ENCODE results near the gene HES6.

The HES6 gene

DNA sequence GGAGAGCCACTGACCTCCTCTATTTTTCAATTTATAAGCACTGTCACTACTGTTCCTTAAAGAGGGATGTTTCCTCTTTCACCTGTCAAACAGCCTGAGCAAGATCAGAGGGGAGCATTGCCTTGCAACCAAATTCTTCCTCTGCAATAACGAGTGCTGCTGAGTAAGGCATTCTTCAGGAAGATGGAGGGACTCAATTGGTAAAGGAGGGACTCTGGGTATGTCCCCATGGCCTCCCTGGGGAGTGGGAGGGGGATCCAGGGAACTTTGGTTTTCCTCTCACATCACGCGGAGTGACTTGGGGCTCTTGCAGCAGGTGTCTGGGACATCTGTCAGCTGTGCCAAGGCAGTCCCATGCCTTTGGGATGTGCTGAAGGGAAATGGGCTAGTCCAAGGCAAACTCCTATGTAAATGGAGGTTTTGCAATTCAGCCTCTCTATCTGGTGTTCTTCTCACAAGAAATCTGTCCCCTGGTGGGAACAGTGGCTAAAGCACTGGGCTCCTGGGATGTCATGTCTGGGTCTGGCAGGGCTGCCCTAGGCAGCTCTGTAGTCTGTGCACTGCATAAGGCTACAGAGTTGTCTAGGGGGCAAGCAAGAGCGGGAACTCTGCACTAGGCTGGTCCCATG is 14.4 kb upstream of the HES6 start:
- no peak for DNase-seq

DNA sequence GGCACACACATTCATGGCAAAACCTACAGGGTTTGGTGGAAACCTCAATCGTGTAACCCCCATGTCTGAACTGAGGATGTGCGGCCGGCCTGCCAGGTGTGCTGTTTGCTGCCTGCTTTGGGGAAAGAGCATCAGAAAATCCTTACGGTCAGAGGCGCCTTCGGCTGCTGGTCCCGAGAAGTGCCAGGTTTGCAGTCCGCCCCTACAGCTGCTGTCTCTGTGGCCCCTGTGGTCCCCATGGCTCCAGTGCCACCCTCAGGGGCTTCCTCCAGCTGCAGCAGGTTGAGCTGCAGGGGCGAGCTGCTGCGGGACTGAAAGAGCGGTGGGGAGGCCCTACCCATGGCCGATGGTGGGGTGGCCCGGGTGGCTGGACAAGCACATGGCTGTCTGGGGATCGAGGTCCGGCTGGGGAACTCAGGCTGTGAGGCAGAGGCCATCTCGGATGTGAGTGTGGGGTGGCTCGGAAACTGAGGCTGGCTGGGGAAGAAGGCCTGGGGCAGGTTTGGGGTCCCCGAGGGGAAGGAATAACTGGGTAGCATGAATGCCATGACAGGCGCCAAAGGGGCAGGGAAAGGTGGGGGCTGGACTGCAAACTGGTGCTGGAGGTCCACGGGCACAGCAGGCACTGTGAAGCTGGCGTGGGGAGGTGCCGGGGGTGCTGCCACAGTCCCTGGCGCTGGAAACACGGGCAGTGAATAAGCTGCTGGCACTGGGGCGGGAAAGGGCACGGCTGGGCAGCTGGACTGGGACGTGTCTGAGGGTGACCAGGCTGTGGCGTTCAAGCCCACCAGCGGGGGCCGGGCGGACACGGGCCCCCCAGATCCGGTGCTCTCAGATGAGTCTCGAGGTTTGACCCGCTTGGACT is 13.2 kb upstream of the HES6 start:
- no peak for DNase-seq

DNA sequence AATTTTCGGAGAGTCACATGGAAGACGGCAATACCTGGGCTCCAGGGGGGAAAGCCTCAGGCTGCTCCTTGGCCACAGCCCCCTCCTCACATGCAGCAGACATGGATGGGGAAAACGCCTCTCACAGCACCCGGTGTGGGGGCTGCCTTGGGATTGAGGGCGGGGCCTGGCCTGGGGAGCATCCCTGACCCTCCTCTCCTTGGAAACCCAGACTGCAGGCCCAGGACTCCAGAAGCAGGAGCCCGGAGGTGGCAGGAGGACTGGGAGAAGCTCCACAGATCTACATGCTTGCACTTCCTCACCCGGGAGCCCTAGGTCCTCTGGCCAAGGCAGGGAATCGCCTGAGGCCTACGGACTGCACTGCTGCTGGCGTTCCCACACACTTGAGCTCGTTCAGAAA is 12.1 kb upstream of the HES6 start:
- DNase-seq = no peak

DNA sequence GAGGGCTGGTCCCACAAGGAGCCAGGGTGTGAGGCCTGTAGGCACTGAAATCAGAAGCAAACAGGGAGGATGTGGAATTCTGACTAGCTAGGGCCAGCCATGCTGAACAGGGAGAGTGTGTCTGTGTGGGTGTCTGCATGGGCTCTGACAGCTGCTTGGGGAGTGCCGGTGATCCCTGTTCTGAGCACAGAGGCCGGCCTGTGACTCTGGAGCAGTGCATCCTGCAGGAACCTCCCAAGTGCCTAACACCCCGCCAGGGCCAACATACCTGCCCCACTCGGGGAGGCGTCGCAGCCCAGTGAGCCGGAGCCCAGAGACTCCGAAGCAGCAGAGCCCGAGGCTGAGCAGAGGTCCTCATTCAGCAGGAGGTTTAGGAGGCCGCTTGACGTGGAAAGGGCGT is 11.5 kb upstream of the HES6 start:
- no peak for DNase-seq

DNA sequence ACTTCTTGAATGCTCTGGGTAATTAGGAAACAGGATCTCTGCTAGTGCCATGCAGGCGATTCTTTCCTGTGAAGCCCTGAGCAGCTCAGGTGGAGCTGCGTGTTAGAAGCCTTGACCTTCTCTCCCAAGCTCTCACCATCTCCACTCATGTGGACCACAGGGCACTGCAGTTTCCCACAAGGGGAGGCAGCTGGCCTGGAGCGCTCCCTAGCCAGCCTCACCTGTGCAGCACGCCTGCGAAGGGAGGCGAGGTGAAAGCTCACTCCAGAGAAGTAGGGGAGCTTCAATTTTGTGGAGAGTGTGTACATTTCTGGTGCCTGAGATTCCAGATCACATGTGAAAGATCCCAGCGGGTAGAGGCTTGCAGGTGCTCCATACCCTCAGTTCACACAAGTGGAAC is 11.1 kb upstream of the HES6 start:
- no peak for DNase-seq

DNA sequence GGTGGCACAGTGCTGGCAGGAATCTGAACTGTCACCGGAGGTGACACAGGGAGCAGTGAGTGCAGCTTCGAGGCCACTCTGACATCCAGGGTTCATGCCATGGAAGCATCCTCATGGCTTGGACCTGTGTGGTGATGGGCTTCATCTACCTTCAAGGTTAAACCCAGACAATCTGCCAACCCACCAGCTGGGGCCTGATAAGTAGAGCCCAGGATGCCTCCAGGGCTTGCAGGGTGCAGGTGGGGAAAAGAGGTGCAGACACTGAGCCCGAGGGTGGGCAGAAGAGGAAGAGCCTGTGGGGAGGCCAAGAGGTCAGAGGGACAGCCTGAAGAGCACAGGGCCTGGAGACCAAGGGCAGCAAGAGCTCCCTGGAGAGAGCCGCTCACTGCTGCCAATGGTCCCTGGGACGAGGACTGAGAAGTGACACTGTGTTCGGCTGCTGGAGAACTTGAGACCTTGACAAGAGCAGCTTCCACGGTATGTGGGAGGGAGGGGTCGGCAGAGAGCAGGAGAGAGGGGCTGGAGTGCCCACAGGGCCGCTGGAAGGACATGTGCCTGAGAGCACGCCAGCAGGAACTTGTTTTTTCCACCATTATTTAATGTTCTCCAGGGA is 8.1 kb upstream of the HES6 start:
- no peak for DNase-seq

DNA sequence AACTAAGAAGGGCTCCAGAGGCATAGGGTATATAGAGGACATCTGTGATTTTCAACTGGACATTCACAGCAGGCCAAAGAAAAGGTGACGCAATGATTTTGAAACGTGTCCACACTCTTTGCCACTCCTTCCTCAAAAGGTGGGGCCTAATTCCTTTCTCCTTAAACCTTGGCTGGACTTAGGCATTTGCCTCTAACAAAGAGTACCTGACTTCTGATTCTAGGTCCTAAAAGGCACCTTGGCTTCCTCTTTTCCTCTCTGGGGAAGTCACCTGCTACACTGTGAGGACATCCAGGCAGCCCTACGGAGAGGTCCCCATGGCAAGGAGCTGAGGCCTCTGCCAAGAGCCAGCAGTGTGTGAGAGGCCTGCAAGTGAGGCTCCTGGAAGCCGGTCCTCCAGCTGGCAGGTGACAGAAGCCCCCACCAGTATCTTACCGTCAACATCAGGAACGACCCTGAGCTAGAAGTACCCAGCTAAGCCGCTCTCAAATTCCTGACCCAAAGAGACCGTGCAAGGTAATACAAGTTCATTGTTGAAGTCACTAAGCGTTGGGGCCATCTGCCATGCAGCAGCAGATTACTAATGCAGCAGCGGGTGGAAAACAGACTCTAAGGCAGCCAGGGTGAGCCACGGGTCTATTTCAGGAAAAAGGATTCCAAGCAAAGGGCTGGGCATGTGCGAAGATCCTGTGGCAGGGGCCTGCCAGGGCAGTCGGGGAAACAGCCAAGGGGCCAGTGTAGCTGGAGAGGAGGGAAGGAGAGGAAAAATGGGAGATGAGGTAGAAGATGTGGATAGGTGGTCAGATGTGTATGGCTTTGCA is 7.4 kb upstream of the HES6 start:
- DNase-seq = no peak

DNA sequence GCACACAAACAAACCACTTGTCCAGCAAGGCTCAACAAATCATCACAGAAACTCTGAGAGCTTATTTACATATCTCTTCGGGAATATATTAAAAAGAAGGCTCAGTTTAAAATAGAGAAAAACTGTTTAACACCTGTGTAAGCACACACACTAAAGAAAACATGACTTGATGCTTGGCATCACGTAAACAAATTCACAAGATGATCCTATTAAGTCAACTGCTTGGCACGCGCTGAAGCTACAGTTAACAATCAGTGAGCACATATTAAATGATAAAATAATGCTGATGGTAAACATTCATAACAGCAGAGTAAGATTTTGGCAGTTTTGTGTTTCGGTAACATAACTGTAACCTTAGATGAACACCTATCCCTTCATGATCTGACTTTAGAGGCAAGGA is 4.3 kb upstream of the HES6 start:
- DNase-seq = no peak

DNA sequence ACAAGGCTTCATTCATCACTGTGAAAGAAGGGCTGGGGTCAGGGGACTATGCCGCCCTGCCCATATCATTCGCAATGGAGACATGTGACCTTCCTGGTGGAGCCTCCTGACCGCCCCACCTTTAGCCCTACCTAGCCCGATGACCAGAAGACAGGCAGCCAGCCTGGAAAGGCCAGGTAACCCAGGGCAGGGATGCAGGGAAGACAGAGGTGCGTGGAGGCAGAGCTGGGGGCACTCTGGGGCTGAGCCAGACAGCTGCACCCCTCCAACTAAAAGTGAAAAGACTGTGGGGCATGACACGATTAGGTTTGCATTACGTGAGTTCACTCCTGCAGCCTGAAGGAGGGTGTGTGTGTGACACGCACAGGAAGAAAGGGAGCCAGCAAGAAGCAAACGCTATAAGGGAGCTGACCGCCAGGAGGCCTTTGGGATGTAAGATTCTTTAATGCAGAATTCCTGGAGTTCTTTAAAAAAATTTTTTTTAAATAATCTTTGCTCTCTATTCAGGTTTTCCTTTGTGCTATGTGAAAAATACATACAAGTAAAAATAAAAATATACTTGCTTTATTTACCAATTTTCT is 3.7 kb upstream of the HES6 start:
- no peak for DNase-seq

DNA sequence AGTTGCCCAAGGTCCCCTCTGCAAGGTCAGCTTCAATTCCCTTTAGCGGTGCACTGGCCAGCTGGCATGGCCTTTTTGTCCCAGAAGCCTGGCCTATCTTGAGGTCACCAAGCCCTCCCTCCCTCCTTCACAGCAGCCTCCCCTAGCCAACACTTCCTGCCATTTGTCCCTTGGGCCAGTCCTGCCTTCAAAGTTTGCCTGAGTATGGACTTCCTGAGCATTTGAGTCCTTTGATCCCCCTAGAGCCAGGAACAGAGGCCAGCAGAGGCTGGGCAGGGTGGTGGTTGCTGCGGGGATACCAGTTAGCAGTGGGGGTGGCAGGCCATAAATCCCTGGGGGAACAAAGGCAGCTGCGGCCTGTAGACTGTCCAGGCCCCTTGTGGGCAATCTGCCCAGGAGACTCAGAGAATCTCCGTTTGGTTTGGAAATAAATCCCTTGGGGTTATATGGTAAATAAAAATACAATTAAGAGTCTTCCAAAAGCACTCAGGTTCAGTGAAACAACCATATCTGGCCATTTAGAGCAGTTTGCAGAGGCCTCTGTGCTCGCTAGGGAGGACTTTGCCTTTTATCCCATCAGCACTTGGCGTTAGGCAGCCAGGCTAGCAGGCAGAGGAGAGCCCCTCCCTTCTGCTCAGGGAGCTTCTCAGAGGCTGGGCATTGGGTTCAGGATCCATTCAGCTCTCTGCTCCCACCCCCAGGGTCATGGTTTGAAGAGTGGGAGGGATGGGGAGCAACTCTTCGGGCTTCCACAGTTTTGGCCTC is 3.1 kb upstream of the HES6 start:
- DNase-seq = no peak

DNA sequence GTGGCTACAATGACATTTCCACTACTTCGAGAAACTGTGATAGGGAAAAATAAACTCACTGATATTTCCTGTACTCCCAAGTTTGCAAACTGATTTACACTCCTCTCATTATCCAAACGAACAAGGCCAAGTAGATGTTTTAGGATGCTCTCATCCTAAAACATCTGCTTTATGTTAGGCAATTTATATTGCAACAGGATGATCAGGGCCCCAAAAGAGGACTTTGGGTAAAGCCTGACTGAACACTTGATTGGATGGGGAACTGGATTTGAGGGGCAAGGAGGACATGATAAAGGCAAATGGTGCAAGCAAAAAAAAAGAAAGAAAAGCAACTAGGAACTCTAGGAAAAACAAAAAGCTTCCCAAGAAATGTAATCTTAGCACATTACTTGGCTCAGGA is 2.1 kb upstream of the HES6 start:
- no peak for DNase-seq

DNA sequence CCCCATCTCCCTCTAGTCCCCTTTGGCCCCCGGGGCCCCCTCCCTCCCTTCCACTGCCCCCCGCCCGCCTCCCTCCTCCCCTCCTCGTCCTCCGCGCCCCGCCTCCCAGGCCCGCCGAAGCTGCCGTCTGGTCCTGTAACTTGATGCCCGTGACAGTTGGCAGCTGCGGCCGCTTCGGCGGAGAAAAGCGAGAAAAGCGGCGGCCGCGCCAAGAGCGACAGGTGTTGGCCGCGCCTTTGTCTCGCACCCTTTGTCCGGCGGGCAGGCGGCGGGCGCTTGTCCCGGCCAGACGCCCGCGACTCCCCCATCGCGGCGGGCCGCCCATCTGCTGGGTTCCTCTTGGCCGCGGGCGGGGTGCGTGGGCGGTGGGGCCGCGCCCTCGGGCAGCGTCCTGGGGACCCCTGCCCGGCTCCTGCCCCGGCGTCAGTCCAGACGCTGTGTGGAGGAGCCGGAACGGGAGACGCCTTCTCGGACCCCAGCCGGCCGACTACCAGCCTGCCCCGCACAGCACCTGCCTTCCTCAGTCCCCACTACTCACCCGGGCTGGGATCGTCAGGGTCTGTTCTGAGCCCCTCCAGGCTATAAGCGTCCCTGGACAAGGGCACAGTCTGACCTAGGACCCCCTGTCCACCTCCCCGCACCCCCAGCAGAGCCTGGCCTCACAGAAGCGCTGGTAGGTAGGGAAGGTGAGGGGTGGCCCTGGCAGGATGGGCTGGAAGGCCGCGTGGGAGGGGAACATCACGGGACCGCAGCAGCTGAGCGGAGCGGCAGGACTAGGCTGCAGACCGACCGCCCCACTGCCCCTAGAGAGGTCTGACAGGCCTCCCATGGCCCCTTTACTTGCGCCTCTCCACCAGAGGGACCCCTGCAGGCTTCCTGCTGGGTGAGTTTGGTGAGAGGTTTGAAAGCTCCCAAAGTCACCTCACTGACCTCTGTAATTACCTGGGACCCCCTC is 1.2 kb upstream of the HES6 start:
- no peak for DNase-seq

DNA sequence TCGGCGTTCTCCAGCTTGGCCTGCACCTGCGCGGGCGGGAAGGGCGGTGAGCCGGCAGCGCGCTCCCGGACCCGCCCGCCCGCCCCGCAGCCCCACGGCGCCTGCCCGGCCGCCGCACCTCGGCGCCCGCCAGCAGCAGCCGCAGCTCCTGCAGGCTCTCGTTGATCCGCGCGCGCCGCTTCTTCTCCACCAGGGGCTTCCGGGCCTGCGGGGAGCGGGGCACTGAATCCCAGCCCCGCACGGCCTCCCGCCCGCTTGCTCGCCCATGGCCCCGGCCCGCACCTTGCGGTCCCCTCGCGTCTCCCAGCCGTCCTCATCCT is 335 bp downstream of the HES6 start:
- DNase-seq = no peak

DNA sequence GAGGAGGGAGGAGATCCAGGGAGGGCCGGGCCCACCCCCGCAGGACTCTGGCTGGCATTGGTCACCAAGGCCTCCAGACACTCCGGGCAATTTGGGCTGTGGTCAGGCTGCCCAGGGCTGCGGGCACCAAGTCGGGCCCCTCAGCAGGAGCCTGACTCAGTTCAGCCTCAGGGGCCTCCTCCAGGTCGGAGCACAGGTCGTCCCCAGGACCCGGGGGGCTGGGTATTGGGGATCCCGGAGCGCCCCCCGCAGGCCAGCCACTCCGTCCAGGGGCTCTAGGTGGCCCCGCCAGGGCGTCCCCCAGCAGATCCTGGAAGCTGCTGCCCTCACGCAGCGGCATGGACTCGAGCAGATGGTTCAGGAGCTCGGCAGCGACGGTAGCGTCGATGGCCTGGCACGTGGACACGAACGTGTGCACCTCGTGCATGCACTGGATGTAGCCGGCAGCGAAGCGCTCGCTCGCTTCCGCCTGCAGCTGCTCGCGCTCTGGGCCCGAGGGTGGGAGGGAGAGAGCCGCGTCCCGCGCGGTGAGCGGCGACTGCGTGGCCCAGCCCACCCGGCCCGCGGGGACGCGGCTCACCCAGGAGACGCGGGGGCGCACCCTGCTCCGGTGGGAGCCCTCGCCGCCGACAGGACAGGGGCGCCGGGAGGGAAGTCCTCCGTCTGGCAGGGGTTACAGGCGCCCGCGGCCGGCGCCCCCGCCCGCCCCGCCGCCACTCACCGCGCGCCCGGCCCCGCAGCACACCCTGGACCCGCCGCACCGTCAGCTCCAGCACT is 884 bp downstream of the HES6 start:
- DNase-seq = no peak

DNA sequence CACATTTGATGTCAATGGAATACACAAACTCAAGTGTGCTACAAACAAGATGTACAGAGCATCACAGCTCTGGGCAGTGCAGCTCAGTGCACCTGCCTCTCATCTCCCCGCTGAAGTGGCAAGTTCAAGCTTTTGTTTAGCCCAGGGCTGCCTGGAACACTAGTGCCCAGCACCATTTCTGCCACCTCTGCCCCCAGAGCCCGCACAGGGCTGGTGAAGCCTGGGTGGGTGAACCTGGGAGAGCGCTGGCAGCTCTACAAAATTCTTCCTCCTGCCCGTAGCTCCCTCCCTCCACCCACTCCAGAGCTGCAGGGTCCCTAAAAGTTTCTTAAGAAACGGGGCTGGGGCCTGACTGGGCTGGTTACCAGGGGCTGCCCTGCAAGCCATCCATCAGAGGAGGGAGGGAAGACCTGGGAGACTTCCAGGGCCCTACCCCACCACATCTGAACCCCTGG is 1.5 kb downstream of the HES6 start:
- no peak for DNase-seq

DNA sequence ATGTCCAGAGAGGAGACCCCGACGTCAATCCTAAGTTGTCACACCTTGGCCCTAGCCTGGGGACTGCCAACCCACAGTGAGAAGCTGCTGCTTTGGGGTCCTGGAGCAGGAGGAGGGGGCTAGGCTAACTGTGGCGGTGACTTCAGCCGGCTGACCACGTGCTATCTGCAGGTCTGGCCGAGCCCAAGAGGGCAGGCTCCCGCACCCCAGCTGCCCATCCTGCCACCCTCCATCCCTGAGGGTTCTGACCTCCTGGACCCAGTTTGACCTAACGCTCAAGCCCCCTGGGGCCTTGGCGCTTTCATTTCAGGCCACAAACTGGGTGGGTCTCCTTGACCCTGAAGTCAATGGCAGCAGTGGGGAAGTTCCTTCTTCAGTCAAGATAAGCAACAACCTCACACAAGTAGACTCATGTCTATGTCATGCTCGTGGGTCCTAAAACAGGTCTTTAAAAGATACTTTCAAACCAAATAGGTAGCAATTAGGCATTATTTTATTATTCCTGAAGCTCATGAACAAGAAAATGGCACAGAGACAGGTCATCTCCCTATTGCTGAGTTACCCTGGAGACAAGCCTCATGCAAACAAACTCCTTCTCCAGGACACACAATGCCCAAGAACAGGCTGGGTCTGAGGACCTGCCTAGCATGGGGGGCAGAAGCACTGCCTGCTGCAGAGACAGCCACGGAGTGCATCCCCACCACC is 2.3 kb downstream of the HES6 start:
- no peak for DNase-seq

DNA sequence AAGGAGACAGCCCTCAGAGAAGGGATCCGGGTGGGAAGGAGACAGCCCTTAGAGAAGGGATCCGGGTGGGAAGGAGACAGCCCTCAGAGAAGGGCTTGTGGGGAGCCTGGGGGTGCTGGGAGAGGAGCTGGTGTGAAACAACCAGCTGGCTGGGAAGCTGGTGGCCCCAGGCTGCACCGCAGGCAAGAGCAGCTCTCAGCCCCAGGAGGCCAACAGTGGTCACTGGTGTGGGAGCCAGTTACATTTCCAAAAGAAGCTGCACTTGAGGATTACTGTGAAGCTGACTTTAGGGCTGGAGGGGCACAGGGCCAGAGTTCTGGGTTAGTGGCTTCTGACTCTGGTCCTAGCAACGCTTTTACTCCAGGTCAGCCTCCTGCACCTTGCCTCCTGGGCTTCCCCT is 3.3 kb downstream of the HES6 start:
- no peak for DNase-seq

DNA sequence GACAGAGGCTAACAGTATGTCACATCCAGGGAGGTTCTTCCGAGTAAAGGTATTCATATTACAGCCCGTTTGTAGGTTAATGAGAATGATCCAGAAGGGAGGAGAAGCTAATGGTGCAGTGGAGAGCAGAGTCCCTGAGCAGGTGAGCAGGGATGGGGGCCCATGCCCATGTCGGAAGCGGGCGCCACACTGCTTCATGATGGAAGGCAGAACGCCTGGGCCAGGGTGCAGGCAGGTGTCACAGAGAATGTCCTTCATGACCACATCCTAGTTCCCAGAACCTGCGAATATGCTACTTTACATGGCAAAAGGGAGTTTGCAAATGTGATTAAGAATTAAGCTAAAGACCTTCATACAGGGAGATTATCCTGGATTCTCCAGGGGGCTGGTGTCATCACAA is 4.0 kb downstream of the HES6 start:
- DNase-seq = no peak

DNA sequence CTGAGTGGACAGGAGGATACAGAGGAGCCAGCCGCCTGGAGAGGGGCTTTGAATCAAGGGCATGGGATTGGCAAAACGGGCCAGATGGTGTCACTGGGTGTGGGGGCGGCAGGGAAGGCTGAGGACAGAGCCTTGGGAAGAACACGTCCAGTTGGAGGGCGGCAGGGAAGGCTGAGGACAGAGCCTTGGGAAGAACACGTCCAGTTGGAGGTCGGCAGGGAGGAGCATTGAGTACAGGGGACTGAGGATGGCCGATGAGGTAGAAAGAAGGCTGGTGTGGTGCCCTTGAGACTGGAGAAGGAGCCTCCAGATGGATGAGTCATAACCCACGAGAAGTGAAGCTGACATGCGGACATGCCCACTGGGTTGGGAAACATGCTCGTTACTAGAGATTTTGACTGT is 4.5 kb downstream of the HES6 start:
- no peak for DNase-seq
